Testis (tissue), 3 donors: ENCODE data around the gene GPR68. TPM values are rescaled to one million over a fixed set of nuclear protein-coding genes. Genes with fewer than 3 reads are reported as not detected.

ENCODE experiments used
- DNase-seq: peaks from one replicate; pipeline ENCODE4 v3.0.0-alpha.2; 2019
- H3K27ac ChIP-seq, 2 donors: fragments of 200-600 bp; sonication (generic); one replicate each; pipeline ENCODE4 v1.5.1; 2019
- H3K27me3 ChIP-seq: fragments of 200-600 bp; sonication (generic); one replicate; pipeline ENCODE4 v1.5.1; 2019
- H3K36me3 ChIP-seq: fragments of 200-600 bp; sonication (generic); one replicate; pipeline ENCODE4 v1.5.1; 2017; ENCODE audit warnings: low read depth; ENCODE audit errors: missing control alignments
- H3K4me1 ChIP-seq: fragments of 200-600 bp; sonication (generic); one replicate; pipeline ENCODE4 v1.5.1; 2019
- H3K4me3 ChIP-seq, 2 donors: fragments of 200-600 bp; sonication (generic); one replicate each; pipeline ENCODE4 v1.5.1; 2017 to 2019
- H3K9me3 ChIP-seq: fragments of 200-600 bp; sonication (generic); one replicate; pipeline ENCODE4 v1.5.1; 2017
- POLR2A ChIP-seq: fragments of 450-650 bp; IDR thresholded peaks from one replicate; pipeline ENCODE4 v1.6.1; 2017; ENCODE audit warnings: antibody characterized with exemption, mild to moderate bottlenecking, moderate library complexity
- WGBS, 2 donors: methylation state at CpG; one replicate each; pipeline ENCODE4 v1.1.5; 2018; 5-methylcytosine and 5-hydroxymethylcytosine counted together
- intact Hi-C: fragments of 100-400 bp; cut with DNase I; formaldehyde crosslinking; loops from one replicate; pipeline ENCODE4 v1.15.1; 2023; ENCODE audit warnings: low total_unique reads
- polyA plus RNA-seq: library from polyadenylated mRNA; stranded (reverse); fragments of 350-450 nt; fragmentation: Illumina TruSeq; extraction: RNeasy Lipid Tissue Mini Kit (QIAGEN cat#74804); gene quantifications from one replicate; pipeline ENCODE4 v1.2.3, GENCODE V29; 2014; ENCODE audit warnings: low read depth, low replicate concordance; ENCODE audit not compliant: insufficient read depth
- total RNA-seq, 2 donors: library from RNA; depleted of rRNA; stranded (reverse); fragments of >200 nt; gene quantifications; one replicate each; pipeline ENCODE4 v1.2.3, GENCODE V29; 2016
- TF ChIP-seq, protein P1 (sequence below), 3 experiments: fragments of 450-650 bp in 2 of 3; fragments of 200-600 bp in 1 of 3; sonication (generic) in 1 of 3; IDR thresholded peaks; one replicate each; pipeline ENCODE4 v1.5.1; 2016 to 2019; ENCODE audit warnings: antibody characterized with exemption in 3 of 3, mild to moderate bottlenecking in 2 of 3, moderate library complexity in 1 of 3

The GPR68 gene
- total and polyA plus RNA-seq, 3 donors from 2014 or later: 1.1 to 3.8 (median 2.4) TPM

DNA sequence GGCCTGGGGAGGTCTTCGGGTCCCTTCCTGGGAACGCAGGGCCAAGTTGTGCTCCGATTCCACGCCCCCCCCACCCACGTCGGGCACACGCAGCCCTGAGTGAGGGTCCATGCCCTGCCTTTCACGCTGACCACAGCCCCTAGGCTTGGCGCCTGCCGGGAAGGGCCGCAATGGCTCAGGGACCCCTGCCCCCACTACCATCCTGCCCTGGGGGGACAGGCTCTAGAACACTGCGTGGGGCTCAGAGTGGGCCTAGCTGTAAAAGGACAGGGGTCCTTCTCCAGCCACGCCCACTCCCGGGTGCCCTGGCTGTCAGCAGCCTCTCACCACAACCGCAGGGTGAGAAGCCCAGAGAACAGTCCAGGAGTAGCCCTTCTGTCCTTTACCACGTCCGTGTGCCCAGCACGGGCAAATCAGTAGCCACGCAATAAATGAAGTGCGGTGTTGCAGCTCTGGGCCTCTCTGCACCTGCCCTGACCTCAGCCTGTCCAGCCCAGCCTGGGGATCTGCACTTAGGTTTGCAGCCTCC is 9.4 kb upstream of the GPR68 start:
- Histone ChIP-seq H3K4me3 (peak overlapping the region; percentile 65 to 66), H3K27me3 (no peaks in the 10 kb centered on the region), H3K27ac (peak overlapping the region in 1 of 2 donors; percentile 71), H3K4me1 (peaks cover 13% of the 10 kb centered on the region), H3K9me3 (no peaks in the 10 kb centered on the region), H3K36me3 (no peaks in the 10 kb centered on the region)
- TF ChIP-seq, protein P1, sequence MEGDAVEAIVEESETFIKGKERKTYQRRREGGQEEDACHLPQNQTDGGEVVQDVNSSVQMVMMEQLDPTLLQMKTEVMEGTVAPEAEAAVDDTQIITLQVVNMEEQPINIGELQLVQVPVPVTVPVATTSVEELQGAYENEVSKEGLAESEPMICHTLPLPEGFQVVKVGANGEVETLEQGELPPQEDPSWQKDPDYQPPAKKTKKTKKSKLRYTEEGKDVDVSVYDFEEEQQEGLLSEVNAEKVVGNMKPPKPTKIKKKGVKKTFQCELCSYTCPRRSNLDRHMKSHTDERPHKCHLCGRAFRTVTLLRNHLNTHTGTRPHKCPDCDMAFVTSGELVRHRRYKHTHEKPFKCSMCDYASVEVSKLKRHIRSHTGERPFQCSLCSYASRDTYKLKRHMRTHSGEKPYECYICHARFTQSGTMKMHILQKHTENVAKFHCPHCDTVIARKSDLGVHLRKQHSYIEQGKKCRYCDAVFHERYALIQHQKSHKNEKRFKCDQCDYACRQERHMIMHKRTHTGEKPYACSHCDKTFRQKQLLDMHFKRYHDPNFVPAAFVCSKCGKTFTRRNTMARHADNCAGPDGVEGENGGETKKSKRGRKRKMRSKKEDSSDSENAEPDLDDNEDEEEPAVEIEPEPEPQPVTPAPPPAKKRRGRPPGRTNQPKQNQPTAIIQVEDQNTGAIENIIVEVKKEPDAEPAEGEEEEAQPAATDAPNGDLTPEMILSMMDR (IDR thresholded peaks at IDR 0.05): no peak
- no peak for TF ChIP-seq POLR2A
- 37 to 42% methylated on average over 8 to 14 of the region's 20 CpGs for WGBS, 2 donors
- intact Hi-C loops: no loop called here
- no peak for DNase-seq

GRCh38 chr14:91252871-91253794 is 8.6 kb upstream of the GPR68 start:
- intact Hi-C loops: no loop called here
- peak overlapping the region; percentile 65 to 66 for H3K4me3 ChIP-seq
- no peaks in the 10 kb centered on the region for H3K36me3 ChIP-seq
- no peaks in the 10 kb centered on the region for H3K9me3 ChIP-seq
- H3K4me1 ChIP-seq: peaks cover 13% of the 10 kb centered on the region
- 6% methylated on average over 46 of the region's 95 CpGs; no CpG with 5 or more reads in 1 of the 2 donors for WGBS, 2 donors
- TF ChIP-seq, protein P1 (IDR thresholded peaks at IDR 0.05): no peak
- TF ChIP-seq POLR2A: no peak
- DNase-seq: peak; percentile 51
- H3K27me3 ChIP-seq: no peaks in the 10 kb centered on the region
- H3K27ac ChIP-seq: peak overlapping the region; percentile 59 to 71

DNA sequence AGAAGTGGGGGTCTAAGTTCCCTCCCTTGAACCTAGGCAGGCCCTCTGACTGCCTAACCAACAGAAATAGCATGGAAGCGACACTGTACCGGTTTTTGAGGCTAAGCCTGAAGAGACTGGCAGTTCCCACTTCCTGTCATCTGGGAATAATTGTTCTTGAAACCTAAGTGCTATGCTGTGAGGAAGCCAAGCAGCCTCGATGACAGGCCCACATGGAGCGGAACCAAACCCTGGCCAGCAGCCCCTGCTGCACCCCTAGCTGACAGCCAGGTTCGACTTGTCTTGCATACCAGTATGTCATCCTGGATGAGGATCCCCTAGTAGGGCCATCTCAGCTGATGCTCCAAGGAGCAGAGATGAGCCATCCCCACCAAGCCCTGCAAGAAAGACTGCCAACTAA is 6.4 kb upstream of the GPR68 start:
- intact Hi-C loops: no loop called here
- no peaks in the 10 kb centered on the region for H3K9me3 ChIP-seq
- no peak overlapping the region for H3K27ac ChIP-seq
- no peak overlapping the region for H3K4me3 ChIP-seq
- no peak for DNase-seq
- no peaks in the 10 kb centered on the region for H3K36me3 ChIP-seq
- 40 to 83% methylated on average over 2 to 5 of the region's 5 CpGs for WGBS, 2 donors
- peaks cover 8% of the 10 kb centered on the region for H3K4me1 ChIP-seq
- H3K27me3 ChIP-seq: no peaks in the 10 kb centered on the region
- no peak for TF ChIP-seq POLR2A
- TF ChIP-seq, protein P1 (IDR thresholded peaks at IDR 0.05): no peak

GRCh38 chr14:91249841-91250616 is 5.5 kb upstream of the GPR68 start:
- intact Hi-C loops: no loop called here
- no peak for DNase-seq
- Histone ChIP-seq H3K9me3 (no peaks in the 10 kb centered on the region), H3K27me3 (no peaks in the 10 kb centered on the region), H3K4me3 (no peak overlapping the region), H3K27ac (no peak overlapping the region), H3K36me3 (no peaks in the 10 kb centered on the region), H3K4me1 (peaks cover 8% of the 10 kb centered on the region)
- TF ChIP-seq, protein P1 (IDR thresholded peaks at IDR 0.05): no peak
- TF ChIP-seq POLR2A: no peak
- 83 to 84% methylated on average over 10 of the region's 10 CpGs for WGBS, 2 donors
